ENCODE results near the gene SCAMP5. TPM values are rescaled to one million over a fixed set of nuclear protein-coding genes. Genes with fewer than 3 reads are reported as not detected.

Gene SCAMP5
- total RNA-seq, 1 experiment from 2014 or later = 70.1 TPM

GRCh38 chr15:74962671-74963070, 32.7 kb upstream of the SCAMP5 start (continued):
- TF ChIP-seq, protein P1, sequence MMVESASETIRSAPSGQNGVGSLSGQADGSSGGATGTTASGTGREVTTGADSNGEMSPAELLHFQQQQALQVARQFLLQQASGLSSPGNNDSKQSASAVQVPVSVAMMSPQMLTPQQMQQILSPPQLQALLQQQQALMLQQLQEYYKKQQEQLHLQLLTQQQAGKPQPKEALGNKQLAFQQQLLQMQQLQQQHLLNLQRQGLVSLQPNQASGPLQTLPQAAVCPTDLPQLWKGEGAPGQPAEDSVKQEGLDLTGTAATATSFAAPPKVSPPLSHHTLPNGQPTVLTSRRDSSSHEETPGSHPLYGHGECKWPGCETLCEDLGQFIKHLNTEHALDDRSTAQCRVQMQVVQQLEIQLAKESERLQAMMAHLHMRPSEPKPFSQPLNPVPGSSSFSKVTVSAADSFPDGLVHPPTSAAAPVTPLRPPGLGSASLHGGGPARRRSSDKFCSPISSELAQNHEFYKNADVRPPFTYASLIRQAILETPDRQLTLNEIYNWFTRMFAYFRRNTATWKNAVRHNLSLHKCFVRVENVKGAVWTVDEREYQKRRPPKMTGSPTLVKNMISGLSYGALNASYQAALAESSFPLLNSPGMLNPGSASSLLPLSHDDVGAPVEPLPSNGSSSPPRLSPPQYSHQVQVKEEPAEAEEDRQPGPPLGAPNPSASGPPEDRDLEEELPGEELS (CRISPR knock-in tag; IDR thresholded peaks at IDR 0.05) = no peak
- TF ChIP-seq, protein P2, sequence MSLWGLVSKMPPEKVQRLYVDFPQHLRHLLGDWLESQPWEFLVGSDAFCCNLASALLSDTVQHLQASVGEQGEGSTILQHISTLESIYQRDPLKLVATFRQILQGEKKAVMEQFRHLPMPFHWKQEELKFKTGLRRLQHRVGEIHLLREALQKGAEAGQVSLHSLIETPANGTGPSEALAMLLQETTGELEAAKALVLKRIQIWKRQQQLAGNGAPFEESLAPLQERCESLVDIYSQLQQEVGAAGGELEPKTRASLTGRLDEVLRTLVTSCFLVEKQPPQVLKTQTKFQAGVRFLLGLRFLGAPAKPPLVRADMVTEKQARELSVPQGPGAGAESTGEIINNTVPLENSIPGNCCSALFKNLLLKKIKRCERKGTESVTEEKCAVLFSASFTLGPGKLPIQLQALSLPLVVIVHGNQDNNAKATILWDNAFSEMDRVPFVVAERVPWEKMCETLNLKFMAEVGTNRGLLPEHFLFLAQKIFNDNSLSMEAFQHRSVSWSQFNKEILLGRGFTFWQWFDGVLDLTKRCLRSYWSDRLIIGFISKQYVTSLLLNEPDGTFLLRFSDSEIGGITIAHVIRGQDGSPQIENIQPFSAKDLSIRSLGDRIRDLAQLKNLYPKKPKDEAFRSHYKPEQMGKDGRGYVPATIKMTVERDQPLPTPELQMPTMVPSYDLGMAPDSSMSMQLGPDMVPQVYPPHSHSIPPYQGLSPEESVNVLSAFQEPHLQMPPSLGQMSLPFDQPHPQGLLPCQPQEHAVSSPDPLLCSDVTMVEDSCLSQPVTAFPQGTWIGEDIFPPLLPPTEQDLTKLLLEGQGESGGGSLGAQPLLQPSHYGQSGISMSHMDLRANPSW (CRISPR knock-in tag; conservative IDR thresholded peaks at IDR 0.05; ENCODE audit: low read depth) = no peak
- TF ChIP-seq ATF2 (CRISPR knock-in tag; IDR thresholded peaks at IDR 0.05; ENCODE audit: borderline replicate concordance, low read depth) = no peak
- no peak for TF ChIP-seq ZNF138 (CRISPR knock-in tag; conservative IDR thresholded peaks at IDR 0.05)
- TF ChIP-seq, protein P3, sequence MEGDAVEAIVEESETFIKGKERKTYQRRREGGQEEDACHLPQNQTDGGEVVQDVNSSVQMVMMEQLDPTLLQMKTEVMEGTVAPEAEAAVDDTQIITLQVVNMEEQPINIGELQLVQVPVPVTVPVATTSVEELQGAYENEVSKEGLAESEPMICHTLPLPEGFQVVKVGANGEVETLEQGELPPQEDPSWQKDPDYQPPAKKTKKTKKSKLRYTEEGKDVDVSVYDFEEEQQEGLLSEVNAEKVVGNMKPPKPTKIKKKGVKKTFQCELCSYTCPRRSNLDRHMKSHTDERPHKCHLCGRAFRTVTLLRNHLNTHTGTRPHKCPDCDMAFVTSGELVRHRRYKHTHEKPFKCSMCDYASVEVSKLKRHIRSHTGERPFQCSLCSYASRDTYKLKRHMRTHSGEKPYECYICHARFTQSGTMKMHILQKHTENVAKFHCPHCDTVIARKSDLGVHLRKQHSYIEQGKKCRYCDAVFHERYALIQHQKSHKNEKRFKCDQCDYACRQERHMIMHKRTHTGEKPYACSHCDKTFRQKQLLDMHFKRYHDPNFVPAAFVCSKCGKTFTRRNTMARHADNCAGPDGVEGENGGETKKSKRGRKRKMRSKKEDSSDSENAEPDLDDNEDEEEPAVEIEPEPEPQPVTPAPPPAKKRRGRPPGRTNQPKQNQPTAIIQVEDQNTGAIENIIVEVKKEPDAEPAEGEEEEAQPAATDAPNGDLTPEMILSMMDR (IDR thresholded peaks at IDR 0.05) = no peak
- TF ChIP-seq NFE2L1 (CRISPR knock-in tag; IDR thresholded peaks at IDR 0.05) = no peak
- TF ChIP-seq, protein P4, sequence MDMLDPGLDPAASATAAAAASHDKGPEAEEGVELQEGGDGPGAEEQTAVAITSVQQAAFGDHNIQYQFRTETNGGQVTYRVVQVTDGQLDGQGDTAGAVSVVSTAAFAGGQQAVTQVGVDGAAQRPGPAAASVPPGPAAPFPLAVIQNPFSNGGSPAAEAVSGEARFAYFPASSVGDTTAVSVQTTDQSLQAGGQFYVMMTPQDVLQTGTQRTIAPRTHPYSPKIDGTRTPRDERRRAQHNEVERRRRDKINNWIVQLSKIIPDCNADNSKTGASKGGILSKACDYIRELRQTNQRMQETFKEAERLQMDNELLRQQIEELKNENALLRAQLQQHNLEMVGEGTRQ (CRISPR knock-in tag; IDR thresholded peaks at IDR 0.05) = no peak
- TF ChIP-seq, protein P5, sequence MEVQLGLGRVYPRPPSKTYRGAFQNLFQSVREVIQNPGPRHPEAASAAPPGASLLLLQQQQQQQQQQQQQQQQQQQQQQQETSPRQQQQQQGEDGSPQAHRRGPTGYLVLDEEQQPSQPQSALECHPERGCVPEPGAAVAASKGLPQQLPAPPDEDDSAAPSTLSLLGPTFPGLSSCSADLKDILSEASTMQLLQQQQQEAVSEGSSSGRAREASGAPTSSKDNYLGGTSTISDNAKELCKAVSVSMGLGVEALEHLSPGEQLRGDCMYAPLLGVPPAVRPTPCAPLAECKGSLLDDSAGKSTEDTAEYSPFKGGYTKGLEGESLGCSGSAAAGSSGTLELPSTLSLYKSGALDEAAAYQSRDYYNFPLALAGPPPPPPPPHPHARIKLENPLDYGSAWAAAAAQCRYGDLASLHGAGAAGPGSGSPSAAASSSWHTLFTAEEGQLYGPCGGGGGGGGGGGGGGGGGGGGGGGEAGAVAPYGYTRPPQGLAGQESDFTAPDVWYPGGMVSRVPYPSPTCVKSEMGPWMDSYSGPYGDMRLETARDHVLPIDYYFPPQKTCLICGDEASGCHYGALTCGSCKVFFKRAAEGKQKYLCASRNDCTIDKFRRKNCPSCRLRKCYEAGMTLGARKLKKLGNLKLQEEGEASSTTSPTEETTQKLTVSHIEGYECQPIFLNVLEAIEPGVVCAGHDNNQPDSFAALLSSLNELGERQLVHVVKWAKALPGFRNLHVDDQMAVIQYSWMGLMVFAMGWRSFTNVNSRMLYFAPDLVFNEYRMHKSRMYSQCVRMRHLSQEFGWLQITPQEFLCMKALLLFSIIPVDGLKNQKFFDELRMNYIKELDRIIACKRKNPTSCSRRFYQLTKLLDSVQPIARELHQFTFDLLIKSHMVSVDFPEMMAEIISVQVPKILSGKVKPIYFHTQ (CRISPR knock-in tag; IDR thresholded peaks at IDR 0.05) = no peak
- no peak for TF ChIP-seq JAZF1 (CRISPR knock-in tag; IDR thresholded peaks at IDR 0.05)
- TF ChIP-seq SMAD4 (CRISPR knock-in tag; IDR thresholded peaks at IDR 0.05) = no peak
- TF ChIP-seq, protein P6, sequence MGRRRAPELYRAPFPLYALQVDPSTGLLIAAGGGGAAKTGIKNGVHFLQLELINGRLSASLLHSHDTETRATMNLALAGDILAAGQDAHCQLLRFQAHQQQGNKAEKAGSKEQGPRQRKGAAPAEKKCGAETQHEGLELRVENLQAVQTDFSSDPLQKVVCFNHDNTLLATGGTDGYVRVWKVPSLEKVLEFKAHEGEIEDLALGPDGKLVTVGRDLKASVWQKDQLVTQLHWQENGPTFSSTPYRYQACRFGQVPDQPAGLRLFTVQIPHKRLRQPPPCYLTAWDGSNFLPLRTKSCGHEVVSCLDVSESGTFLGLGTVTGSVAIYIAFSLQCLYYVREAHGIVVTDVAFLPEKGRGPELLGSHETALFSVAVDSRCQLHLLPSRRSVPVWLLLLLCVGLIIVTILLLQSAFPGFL (CRISPR knock-in tag; IDR thresholded peaks at IDR 0.05; ENCODE audit: borderline replicate concordance) = no peak
- no peak for TF ChIP-seq ZNF423 (CRISPR knock-in tag; IDR thresholded peaks at IDR 0.05)

DNA sequence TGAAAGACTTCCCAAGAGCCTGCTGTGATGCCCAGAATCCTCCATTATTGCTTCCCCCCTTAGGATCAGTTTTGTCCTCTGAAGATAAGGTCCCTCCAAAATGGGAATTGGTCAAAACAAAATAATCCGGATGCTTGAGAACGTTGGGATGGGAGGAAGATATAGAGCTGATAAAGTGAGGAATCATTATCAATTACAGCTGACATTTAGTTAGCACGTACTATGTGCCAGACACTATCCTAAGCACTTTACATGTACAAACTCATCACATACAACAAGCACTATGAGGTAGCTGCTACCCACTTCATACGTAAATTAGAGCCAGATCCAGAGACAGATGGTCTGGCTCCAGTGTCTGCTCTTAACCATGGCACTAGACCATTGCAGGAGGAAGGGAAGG, 32.1 kb upstream of the SCAMP5 start:
- no peaks in the 10 kb centered on the region for H3K9me3 Mint-ChIP-seq
- ATAC-seq (no peak), DNase-seq (ENCODE audit: low spot score) (no peak)
- TF ChIP-seq OVOL2 (CRISPR knock-in tag; IDR thresholded peaks at IDR 0.05; ENCODE audit: borderline replicate concordance) = no peak
- TF ChIP-seq MAX (CRISPR knock-in tag; IDR thresholded peaks at IDR 0.05) = no peak
- no peaks in the 10 kb centered on the region for H3K36me3 Mint-ChIP-seq
- H3K27ac Mint-ChIP-seq = no peak overlapping the region
- ChIA-PET CTCF (interaction anchor here (1.2 to 1.8 kb wide), 3 partner anchors 13 to 195 kb away, joined by 3 to 5 read pairs (median 4); no protein-coding TSS in a partner anchor), POLR2A (no interaction called here)
- peaks cover 37% of the 10 kb centered on the region for H3K27me3 Mint-ChIP-seq (ENCODE audit: low read depth)
- H3K4me3 Mint-ChIP-seq = no peak overlapping the region
- peaks cover 29% of the 10 kb centered on the region for H3K4me1 Mint-ChIP-seq

All from WTC11 (cell line).